Endothelial cell of umbilical vein (primary cell): ENCODE measurements around the gene CAMSAP3. TPM values are rescaled to one million over a fixed set of nuclear protein-coding genes. Genes with fewer than 3 reads are reported as not detected.

Source experiments
- BruUV-seq: library from RNA; stranded (reverse); fragments of 400-500 nt; replicated peaks from 2 replicates; lab custom pipeline; 2021; lab: Mats Ljungman, UMichigan
- CTCF ChIA-PET: fragments of 300-600, 350-600 bp; sonication (Branson Sonifier 250); formaldehyde crosslinking; loops from one replicate; lab custom pipeline; 2021; ENCODE audit warnings: antibody characterized with exemption, inconsistent platforms; lab: Charles Lee
- POLR2A ChIA-PET: fragments of 300-600, 350-600 bp; sonication (Branson Sonifier 250); formaldehyde crosslinking; loops from one replicate; lab custom pipeline; 2021; ENCODE audit warnings: antibody characterized with exemption, inconsistent platforms; lab: Charles Lee
- DNase-seq: peaks from one replicate; pipeline ENCODE4 v3.0.0-alpha.2; 2011; ENCODE audit warnings: low read depth, low spot score
- FAIRE-seq: peaks from 2 replicates; lab custom pipeline; 2011; peaks lifted over from hg19 to GRCh38; lab: Jason Lieb, UNC
- H2AFZ ChIP-seq: 2 replicates; pipeline ENCODE4 v1.6.0; 2012; ENCODE audit warnings: low read depth, low read length, control low read depth, inconsistent platforms
- H3K27ac ChIP-seq: 2 replicates; pipeline ENCODE4 v1.5.1; 2011; ENCODE audit warnings: low read depth, mild to moderate bottlenecking, control low read depth, low read length, moderate library complexity; ENCODE audit not compliant: insufficient read depth
- H3K27me3 ChIP-seq, 2 experiments: 2 replicates each; pipeline versions ENCODE4 v1.6.0 to v1.6.1; 2011; ENCODE audit warnings: low read length in 2 of 2, mixed read lengths in 1 of 2; ENCODE audit not compliant: control insufficient read depth in 2 of 2, insufficient read depth in 2 of 2
- H3K36me3 ChIP-seq, 2 experiments: 2 replicates in 1 of 2; 3 replicates in 1 of 2; pipeline ENCODE4 v1.5.1; 2011; ENCODE audit warnings: low read length in 2 of 2, mild to moderate bottlenecking in 1 of 2, moderate library complexity in 1 of 2; ENCODE audit not compliant: control insufficient read depth in 2 of 2, insufficient read depth in 2 of 2; ENCODE audit errors: extremely low read depth in 1 of 2
- H3K4me1 ChIP-seq: 3 replicates; pipeline ENCODE4 v1.5.1; 2011; ENCODE audit warnings: mild to moderate bottlenecking, low read length; ENCODE audit not compliant: control insufficient read depth, insufficient read depth; ENCODE audit errors: extremely low read depth
- H3K4me2 ChIP-seq: 2 replicates; pipeline ENCODE4 v1.6.1; 2011; ENCODE audit warnings: low read length, control low read depth, mixed read lengths; ENCODE audit not compliant: insufficient read depth
- H3K4me3 ChIP-seq, 3 experiments: fragments of 200-600 bp in 1 of 3; sonication (generic), shearing (Covaris generic) in 1 of 3; replicated peaks in 1 of 3; 2 replicates each; pipeline ENCODE4 v1.5.1; 2011 to 2016; ENCODE audit warnings: control low read depth in 3 of 3, low read length in 3 of 3, mild to moderate bottlenecking in 2 of 3, inconsistent platforms in 1 of 3, low read depth in 1 of 3, moderate library complexity in 1 of 3; ENCODE audit not compliant: insufficient read depth in 1 of 3
- H3K79me2 ChIP-seq: 2 replicates; pipeline ENCODE4 v1.6.0; 2012; ENCODE audit warnings: low read length, inconsistent platforms; ENCODE audit not compliant: control insufficient read depth, insufficient read depth
- H3K9ac ChIP-seq: replicated peaks from 2 replicates; pipeline ENCODE3; 2011; ENCODE audit warnings: low read length, control low read depth; ENCODE audit not compliant: insufficient read depth; ENCODE audit errors: extremely low read depth
- H3K9me1 ChIP-seq: replicated peaks from 3 replicates; pipeline ENCODE4 v1.6.0; 2011; ENCODE audit warnings: mild to moderate bottlenecking, low read length; ENCODE audit not compliant: control insufficient read depth, insufficient read depth; ENCODE audit errors: extremely low read depth
- H3K9me3 ChIP-seq: replicated peaks from 2 replicates; pipeline ENCODE4 v1.5.1; 2012; ENCODE audit warnings: low read length, inconsistent platforms; ENCODE audit not compliant: control insufficient read depth, insufficient read depth
- H4K20me1 ChIP-seq: replicated peaks from 2 replicates; pipeline ENCODE3; 2011; ENCODE audit warnings: mild to moderate bottlenecking, low read length; ENCODE audit not compliant: control insufficient read depth, insufficient read depth; ENCODE audit errors: extremely low read depth
- CTCF ChIP-seq, 2 donors: IDR thresholded peaks; 1 replicate in 1 of 2; 2 replicates in 1 of 2; pipeline ENCODE4 v1.5.1; 2011; ENCODE audit warnings: low read length in 2 of 2, mild to moderate bottlenecking in 2 of 2, moderate library complexity in 2 of 2, control low read depth in 1 of 2, inconsistent platforms in 1 of 2, low read depth in 1 of 2; ENCODE audit not compliant: insufficient read depth in 1 of 2; ENCODE audit errors: extremely low read depth in 1 of 2
- EZH2 ChIP-seq: IDR thresholded peaks from 2 replicates; pipeline ENCODE4 v1.6.1; 2012; ENCODE audit warnings: borderline replicate concordance, low read depth, mild to moderate bottlenecking, moderate library complexity, low read length, inconsistent platforms; ENCODE audit not compliant: severe bottlenecking
- FOS ChIP-seq: IDR thresholded peaks from 2 replicates; pipeline ENCODE4 v1.6.1; 2011; ENCODE audit warnings: mild to moderate bottlenecking, low read length, moderate library complexity, borderline replicate concordance; ENCODE audit not compliant: insufficient read depth
- GATA2 ChIP-seq: IDR thresholded peaks from 2 replicates; pipeline ENCODE4 v1.7.0; 2011; ENCODE audit warnings: low read depth, mild to moderate bottlenecking, moderate library complexity, mixed read lengths, low read length; ENCODE audit not compliant: insufficient read length, insufficient read depth
- JUN ChIP-seq: IDR thresholded peaks from 2 replicates; pipeline ENCODE4 v1.6.1; 2011; ENCODE audit warnings: borderline replicate concordance, low read depth; ENCODE audit not compliant: insufficient read length, insufficient read depth
- MAX ChIP-seq: IDR thresholded peaks from 2 replicates; pipeline ENCODE4 v1.6.1; 2011; ENCODE audit not compliant: insufficient read depth, insufficient read length
- MYC ChIP-seq: IDR thresholded peaks from one replicate; pipeline ENCODE4 v1.6.1; 2011; ENCODE audit warnings: mild to moderate bottlenecking, low read depth, low read length
- POLR2A ChIP-seq: IDR thresholded peaks from 2 replicates; pipeline ENCODE4 v1.6.1; 2012; ENCODE audit warnings: low read depth, mild to moderate bottlenecking, control low read depth, low read length
- POLR2AphosphoS5 ChIP-seq: IDR thresholded peaks from 2 replicates; pipeline ENCODE4 v1.6.1; 2012; ENCODE audit warnings: low read depth, mild to moderate bottlenecking, control low read depth, low read length, moderate library complexity; ENCODE audit not compliant: insufficient read depth
- dilution Hi-C: fragments of 300-500 bp; cut with MboI; formaldehyde crosslinking; loops from one replicate; pipeline ENCODE4 v1.15.0; 2019; ENCODE audit warnings: low sequenced_read_pairs; ENCODE audit not compliant: extremely low pct_ligation_motif_present
- intact Hi-C: fragments of 100-400 bp; cut with micrococcal nuclease; formaldehyde crosslinking; loops from one replicate; pipeline ENCODE4 v1.10.0; 2022
- polyA plus RNA-seq, 4 experiments: library from polyadenylated mRNA; depleted of rRNA in 3 of 4; stranded (reverse) in 3 of 4; unstranded in 1 of 4; fragments of >200 nt; gene quantifications; 2 replicates each; pipeline versions ENCODE4 v1.2.1 to v1.2.3, GENCODE V29; 2011 to 2012; ENCODE audit warnings: missing spikeins in 1 of 4
- total RNA-seq: library from RNA; stranded (reverse); gene quantifications from 2 replicates; pipeline ENCODE4 v1.2.3, GENCODE V29; 2021

Gene CAMSAP3
- total and polyA plus RNA-seq, 2 donors (not counting 3 experiments of a cell fraction or from before 2014, with no cell fraction given), result 0.11 to 0.22 TPM

- intact Hi-C loops (no loop called here), dilution Hi-C loops (no loop called here)
- BruUV-seq, result no TSS peak
- Histone ChIP-seq H3K4me3 (no peak overlapping the region), H2AFZ (no peak overlapping the region), H3K27me3 (no peaks in the 10 kb centered on the region), H3K9ac (no peak overlapping the region), H4K20me1 (no peaks in the 10 kb centered on the region), H3K27ac (no peak overlapping the region), H3K9me3 (no peaks in the 10 kb centered on the region), H3K4me2 (no peak overlapping the region), H3K9me1 (no peaks in the 10 kb centered on the region), H3K4me1 (no peaks in the 10 kb centered on the region), H3K36me3 (peaks cover 3 to 48% of the 10 kb centered on the region in 2 experiments), H3K79me2 (no peaks in the 10 kb centered on the region)
- no peak for FAIRE-seq
- CTCF ChIA-PET, result interaction anchor here (2.6 kb wide), 1 partner anchor 14 kb away, joined by 16 read pairs; no protein-coding TSS in a partner anchor
- TF ChIP-seq JUN, result no peak
- DNase-seq, result no peak
- POLR2A ChIA-PET, result no interaction called here
Observed at GRCh38 chr19:7554565-7554964, 41.1 kb upstream of the CAMSAP3 start.

DNA sequence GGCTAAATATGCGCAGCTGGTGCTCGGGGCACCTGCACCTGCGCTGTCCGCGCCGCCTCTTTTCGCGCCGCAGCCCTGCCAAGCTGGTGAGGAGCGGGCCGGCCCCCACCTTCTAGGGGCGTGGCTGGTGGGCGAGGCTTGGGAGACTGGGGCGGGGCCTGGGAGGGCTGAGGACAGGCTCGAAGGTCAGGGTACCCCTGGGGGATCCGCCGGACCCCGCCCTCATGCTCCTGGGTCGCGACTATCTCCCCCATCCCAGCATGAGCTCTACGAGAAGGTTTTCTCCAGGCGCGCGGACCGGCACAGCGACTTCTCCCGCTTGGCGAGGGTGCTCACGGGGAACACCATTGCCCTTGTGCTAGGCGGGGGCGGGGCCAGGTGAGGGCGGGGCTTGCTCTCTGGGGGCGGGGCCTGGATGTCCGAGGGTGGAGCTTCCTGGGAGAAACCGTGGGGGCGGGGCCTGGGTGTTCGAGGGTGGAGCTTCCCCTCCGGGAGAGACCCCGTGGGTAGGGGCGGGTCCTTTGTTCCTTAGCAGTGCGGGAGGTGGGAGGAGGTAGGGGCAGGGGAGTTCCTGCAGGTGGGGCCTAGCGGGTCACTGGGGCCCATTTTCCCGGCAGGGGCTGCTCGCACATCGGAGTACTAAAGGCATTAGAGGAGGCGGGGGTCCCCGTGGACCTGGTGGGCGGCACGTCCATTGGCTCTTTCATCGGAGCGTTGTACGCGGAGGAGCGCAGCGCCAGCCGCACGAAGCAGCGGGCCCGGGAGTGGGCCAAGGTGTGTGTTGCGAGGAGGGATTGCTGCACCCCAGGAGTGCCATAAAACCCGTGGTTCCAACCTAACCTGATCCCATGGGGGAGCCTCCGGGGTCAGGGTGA, 40.4 kb upstream of the CAMSAP3 start:
- no peaks in the 10 kb centered on the region for H3K4me1 ChIP-seq
- no peaks in the 10 kb centered on the region for H3K9me3 ChIP-seq
- ChIA-PET POLR2A (no interaction called here), CTCF (interaction anchor here (2.6 kb wide), 1 partner anchor 13 kb away, joined by 16 read pairs; no protein-coding TSS in a partner anchor)
- no peaks in the 10 kb centered on the region for H3K79me2 ChIP-seq
- H3K27ac ChIP-seq, result no peak overlapping the region
- no peaks in the 10 kb centered on the region for H3K27me3 ChIP-seq
- FAIRE-seq (no peak), DNase-seq (no peak)
- H3K4me3 ChIP-seq, result no peak overlapping the region
- TF ChIP-seq MAX, result no peak
- no peak for TF ChIP-seq POLR2A
- no peak for TF ChIP-seq POLR2AphosphoS5
- TF ChIP-seq JUN, result no peak
- TF ChIP-seq CTCF (IDR thresholded peaks at IDR 0.05; ENCODE audit: extremely low read depth in 1 of 2, insufficient read depth in 1 of 2, low read depth in 1 of 2, low read length in 2 of 2), result no peak
- TF ChIP-seq FOS, result no peak
- no peak for TF ChIP-seq MYC
- TF ChIP-seq EZH2, result no peak
- TF ChIP-seq GATA2, result no peak
- H3K36me3 ChIP-seq, result peaks cover 3 to 42% of the 10 kb centered on the region in 2 experiments
- H2AFZ ChIP-seq, result no peak overlapping the region
- dilution Hi-C loops, result no loop called here
- no peak overlapping the region for H3K9ac ChIP-seq
- intact Hi-C loops, result no loop called here
- no peaks in the 10 kb centered on the region for H3K9me1 ChIP-seq
- no peak overlapping the region for H3K4me2 ChIP-seq
- TSS peak; percentile 35 for BruUV-seq
- H4K20me1 ChIP-seq, result no peaks in the 10 kb centered on the region
